ENCODE data around the gene GPR21.

Gene GPR21

GRCh38 chr9:123067136-123067535, 33.7 kb downstream of the GPR21 start:
- DNase-seq: no peak

- no peak for DNase-seq
Observed at GRCh38 chr9:123069010-123069481, 35.6 kb downstream of the GPR21 start.

GRCh38 chr9:123070198-123070597, 36.7 kb downstream of the GPR21 start:
- DNase-seq: no peak

- DNase-seq: no peak
Observed at GRCh38 chr9:123072407-123072995, 39.0 kb downstream of the GPR21 start.

- no peak for DNase-seq
Observed at GRCh38 chr9:123073441-123073840, 40.0 kb downstream of the GPR21 start.

GRCh38 chr9:123073991-123074422, 40.5 kb downstream of the GPR21 start:
- no peak for DNase-seq

- DNase-seq: no peak
Observed at GRCh38 chr9:123074628-123075027, 41.2 kb downstream of the GPR21 start.

GRCh38 chr9:123080444-123080843, 47.0 kb downstream of the GPR21 start:
- DNase-seq: no peak

- no peak for DNase-seq
Observed at GRCh38 chr9:123081824-123082223, 48.4 kb downstream of the GPR21 start.

GRCh38 chr9:123083680-123084079, 50.2 kb downstream of the GPR21 start:
- no peak for DNase-seq

- DNase-seq: no peak
Observed at GRCh38 chr9:123084256-123084655, 50.8 kb downstream of the GPR21 start.
